Testis (tissue), 3 donors: ENCODE data around the gene LRRC4C. TPM values are rescaled to one million over a fixed set of nuclear protein-coding genes. Genes with fewer than 3 reads are reported as not detected.

Source experiments
- DNase-seq: peaks from one replicate; pipeline ENCODE4 v3.0.0-alpha.2; 2019
- H3K27ac ChIP-seq, 2 donors: fragments of 200-600 bp; sonication (generic); one replicate each; pipeline ENCODE4 v1.5.1; 2019
- H3K27me3 ChIP-seq: fragments of 200-600 bp; sonication (generic); one replicate; pipeline ENCODE4 v1.5.1; 2019
- H3K36me3 ChIP-seq: fragments of 200-600 bp; sonication (generic); one replicate; pipeline ENCODE4 v1.5.1; 2017; ENCODE audit warnings: low read depth; ENCODE audit errors: missing control alignments
- H3K4me1 ChIP-seq: fragments of 200-600 bp; sonication (generic); one replicate; pipeline ENCODE4 v1.5.1; 2019
- H3K4me3 ChIP-seq, 2 donors: fragments of 200-600 bp; sonication (generic); one replicate each; pipeline ENCODE4 v1.5.1; 2017 to 2019
- H3K9me3 ChIP-seq: fragments of 200-600 bp; sonication (generic); one replicate; pipeline ENCODE4 v1.5.1; 2017
- POLR2A ChIP-seq: fragments of 450-650 bp; IDR thresholded peaks from one replicate; pipeline ENCODE4 v1.6.1; 2017; ENCODE audit warnings: antibody characterized with exemption, mild to moderate bottlenecking, moderate library complexity
- WGBS, 2 donors: methylation state at CpG; one replicate each; pipeline ENCODE4 v1.1.5; 2018; 5-methylcytosine and 5-hydroxymethylcytosine counted together
- intact Hi-C: fragments of 100-400 bp; cut with DNase I; formaldehyde crosslinking; loops from one replicate; pipeline ENCODE4 v1.15.1; 2023; ENCODE audit warnings: low total_unique reads
- polyA plus RNA-seq: library from polyadenylated mRNA; stranded (reverse); fragments of 350-450 nt; fragmentation: Illumina TruSeq; extraction: RNeasy Lipid Tissue Mini Kit (QIAGEN cat#74804); gene quantifications from one replicate; pipeline ENCODE4 v1.2.3, GENCODE V29; 2014; ENCODE audit warnings: low read depth, low replicate concordance; ENCODE audit not compliant: insufficient read depth
- total RNA-seq, 2 donors: library from RNA; depleted of rRNA; stranded (reverse); fragments of >200 nt; gene quantifications; one replicate each; pipeline ENCODE4 v1.2.3, GENCODE V29; 2016
- TF ChIP-seq, protein P1 (sequence below), 3 experiments: fragments of 450-650 bp in 2 of 3; fragments of 200-600 bp in 1 of 3; sonication (generic) in 1 of 3; IDR thresholded peaks; one replicate each; pipeline ENCODE4 v1.5.1; 2016 to 2019; ENCODE audit warnings: antibody characterized with exemption in 3 of 3, mild to moderate bottlenecking in 2 of 3, moderate library complexity in 1 of 3

Gene LRRC4C
- total and polyA plus RNA-seq, 3 donors from 2014 or later = 0.16 to 0.56 (median 0.45) TPM

DNA sequence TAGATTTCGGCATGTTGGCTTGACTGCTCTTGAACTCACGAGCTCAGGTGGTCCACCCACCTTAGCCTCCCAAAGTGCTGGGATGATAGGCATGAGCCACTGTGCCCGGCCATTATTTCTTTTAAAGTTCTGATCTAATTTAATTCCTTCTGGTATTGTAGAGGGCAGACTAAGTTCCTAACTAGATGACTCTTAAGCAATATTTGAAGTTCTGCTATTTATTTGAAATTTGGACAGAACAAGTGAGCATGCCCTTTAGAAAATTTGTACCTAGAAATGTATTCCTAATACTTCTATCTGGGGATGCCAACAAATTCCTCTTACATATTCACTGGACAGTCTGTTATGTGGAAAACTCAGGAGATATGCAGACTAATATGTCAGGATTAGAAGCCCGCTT lies 746.4 kb downstream of the LRRC4C start:
- H3K9me3 ChIP-seq = no peaks in the 10 kb centered on the region
- 87 to 94% methylated on average over 4 of the region's 4 CpGs for WGBS, 2 donors

DNA sequence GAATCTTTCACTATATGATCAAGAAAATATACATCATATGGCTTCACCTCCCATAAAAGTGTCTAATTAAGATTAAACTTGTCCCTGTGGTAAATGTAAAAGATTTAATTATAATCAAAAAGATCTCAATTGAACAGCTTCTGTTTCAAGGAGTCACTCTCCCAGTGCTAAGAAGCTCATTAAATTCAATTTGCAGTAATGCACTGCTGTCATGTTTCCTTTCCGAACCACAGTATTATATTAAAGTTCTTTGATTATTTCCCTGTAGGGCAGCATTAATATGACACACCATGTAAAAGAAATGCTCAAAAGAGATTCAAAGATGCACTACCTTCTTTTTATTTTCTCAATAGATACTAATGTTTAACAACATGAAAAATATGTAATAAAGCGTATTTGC lies 758.4 kb downstream of the LRRC4C start:
- intact Hi-C loops = no loop called here
- 62 to 97% methylated on average over 2 of the region's 2 CpGs for WGBS, 2 donors

More for the DNA sequence above, 746.4 kb downstream of the LRRC4C start:
- Histone ChIP-seq H3K27ac (no peak overlapping the region), H3K36me3 (no peaks in the 10 kb centered on the region), H3K4me1 (no peaks in the 10 kb centered on the region), H3K4me3 (no peak overlapping the region), H3K27me3 (no peaks in the 10 kb centered on the region)
- intact Hi-C loops = no loop called here
- TF ChIP-seq, protein P1, sequence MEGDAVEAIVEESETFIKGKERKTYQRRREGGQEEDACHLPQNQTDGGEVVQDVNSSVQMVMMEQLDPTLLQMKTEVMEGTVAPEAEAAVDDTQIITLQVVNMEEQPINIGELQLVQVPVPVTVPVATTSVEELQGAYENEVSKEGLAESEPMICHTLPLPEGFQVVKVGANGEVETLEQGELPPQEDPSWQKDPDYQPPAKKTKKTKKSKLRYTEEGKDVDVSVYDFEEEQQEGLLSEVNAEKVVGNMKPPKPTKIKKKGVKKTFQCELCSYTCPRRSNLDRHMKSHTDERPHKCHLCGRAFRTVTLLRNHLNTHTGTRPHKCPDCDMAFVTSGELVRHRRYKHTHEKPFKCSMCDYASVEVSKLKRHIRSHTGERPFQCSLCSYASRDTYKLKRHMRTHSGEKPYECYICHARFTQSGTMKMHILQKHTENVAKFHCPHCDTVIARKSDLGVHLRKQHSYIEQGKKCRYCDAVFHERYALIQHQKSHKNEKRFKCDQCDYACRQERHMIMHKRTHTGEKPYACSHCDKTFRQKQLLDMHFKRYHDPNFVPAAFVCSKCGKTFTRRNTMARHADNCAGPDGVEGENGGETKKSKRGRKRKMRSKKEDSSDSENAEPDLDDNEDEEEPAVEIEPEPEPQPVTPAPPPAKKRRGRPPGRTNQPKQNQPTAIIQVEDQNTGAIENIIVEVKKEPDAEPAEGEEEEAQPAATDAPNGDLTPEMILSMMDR (IDR thresholded peaks at IDR 0.05) = no peak
- no peak for TF ChIP-seq POLR2A
- DNase-seq = no peak

DNA sequence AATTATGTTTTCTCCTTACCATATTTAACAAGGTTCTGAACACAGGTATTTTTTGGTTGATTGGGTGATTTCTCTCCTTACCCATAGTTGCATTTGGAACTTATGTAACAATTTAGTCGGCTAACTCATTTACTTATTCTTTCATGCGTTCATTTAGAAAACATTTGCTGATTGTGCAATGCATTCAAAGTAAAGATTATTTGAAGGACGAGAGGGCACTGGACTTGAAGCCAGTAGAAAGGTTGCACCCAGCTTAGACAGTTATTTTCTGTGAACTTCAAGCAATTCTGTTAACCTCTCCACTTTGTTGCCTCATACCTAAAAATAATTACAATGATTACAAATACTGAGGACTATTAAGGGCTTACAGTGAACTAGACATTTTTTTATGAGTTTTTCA lies 769.6 kb downstream of the LRRC4C start:
- H3K27ac ChIP-seq = no peak overlapping the region
- WGBS, 2 donors = 76 to 78% methylated on average over 3 of the region's 3 CpGs
- TF ChIP-seq, protein P1 (IDR thresholded peaks at IDR 0.05) = no peak
- no peak for TF ChIP-seq POLR2A
- DNase-seq = no peak
- intact Hi-C loops = no loop called here
- no peaks in the 10 kb centered on the region for H3K4me1 ChIP-seq
- H3K9me3 ChIP-seq = no peaks in the 10 kb centered on the region
- H3K4me3 ChIP-seq = no peak overlapping the region
- H3K36me3 ChIP-seq = no peaks in the 10 kb centered on the region
- no peaks in the 10 kb centered on the region for H3K27me3 ChIP-seq

More for the DNA sequence above, 758.4 kb downstream of the LRRC4C start:
- H3K27me3 ChIP-seq = no peaks in the 10 kb centered on the region
- no peak for DNase-seq
- no peak overlapping the region for H3K27ac ChIP-seq
- H3K9me3 ChIP-seq = no peaks in the 10 kb centered on the region
- no peak overlapping the region for H3K4me3 ChIP-seq
- TF ChIP-seq, protein P1 (IDR thresholded peaks at IDR 0.05) = no peak
- TF ChIP-seq POLR2A = no peak
- no peaks in the 10 kb centered on the region for H3K4me1 ChIP-seq
- H3K36me3 ChIP-seq = no peaks in the 10 kb centered on the region

DNA sequence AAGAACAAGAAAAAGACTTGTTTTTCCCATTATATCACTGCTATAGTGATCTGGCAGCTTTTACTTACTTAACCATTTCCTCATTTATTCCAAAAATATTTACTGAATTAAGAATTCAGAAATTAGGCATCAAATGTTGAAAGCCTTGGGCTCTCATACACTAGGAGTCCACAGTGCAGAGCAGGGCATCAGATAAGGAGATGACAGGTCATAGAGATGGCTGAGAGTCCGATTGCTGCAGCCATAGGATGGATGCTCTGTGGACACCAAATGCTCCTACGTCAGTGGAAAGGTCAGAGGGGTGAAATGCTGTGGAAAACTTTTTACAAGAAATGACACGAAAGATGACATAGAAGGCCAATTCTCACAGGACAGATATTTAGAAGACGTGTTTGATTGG lies 771.1 kb downstream of the LRRC4C start:
- H3K4me3 ChIP-seq = no peak overlapping the region
- TF ChIP-seq, protein P1 (IDR thresholded peaks at IDR 0.05) = no peak
- TF ChIP-seq POLR2A = no peak
- DNase-seq = no peak
- H3K9me3 ChIP-seq = no peaks in the 10 kb centered on the region
- no peak overlapping the region for H3K27ac ChIP-seq
- no peaks in the 10 kb centered on the region for H3K4me1 ChIP-seq
- intact Hi-C loops = no loop called here
- 63 to 64% methylated on average over 4 of the region's 4 CpGs for WGBS, 2 donors
- H3K36me3 ChIP-seq = no peaks in the 10 kb centered on the region
- H3K27me3 ChIP-seq = no peaks in the 10 kb centered on the region

DNA sequence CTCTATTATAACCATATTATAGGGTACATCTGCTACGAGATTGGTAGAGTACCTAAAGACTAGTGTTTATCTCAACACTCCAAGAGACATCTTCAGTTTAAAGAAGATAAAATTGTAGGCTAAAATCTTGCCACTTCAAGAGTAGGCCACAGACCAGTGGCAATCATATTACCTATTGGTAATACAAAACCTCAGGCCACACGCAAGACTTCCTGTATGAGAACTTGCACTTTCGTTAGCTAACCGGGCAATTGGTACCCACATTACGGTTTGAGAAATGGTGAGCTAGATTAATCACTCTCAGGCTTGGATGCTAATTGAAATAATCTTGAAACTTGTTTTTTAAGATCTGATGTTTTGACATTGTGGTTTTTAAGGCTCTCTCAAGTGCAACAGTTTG lies 772.7 kb downstream of the LRRC4C start:
- H3K27me3 ChIP-seq = no peaks in the 10 kb centered on the region
- intact Hi-C loops = no loop called here
- 81 to 92% methylated on average over 5 of the region's 5 CpGs for WGBS, 2 donors
- H3K36me3 ChIP-seq = no peaks in the 10 kb centered on the region
- no peak overlapping the region for H3K4me3 ChIP-seq
- no peaks in the 10 kb centered on the region for H3K4me1 ChIP-seq
- DNase-seq = no peak
- no peak overlapping the region for H3K27ac ChIP-seq
- no peak for TF ChIP-seq POLR2A
- TF ChIP-seq, protein P1 (IDR thresholded peaks at IDR 0.05) = no peak
- H3K9me3 ChIP-seq = no peaks in the 10 kb centered on the region
